ENCODE measurements around the gene PRELP. TPM values are rescaled to one million over a fixed set of nuclear protein-coding genes. Genes with fewer than 3 reads are reported as not detected.

The PRELP gene
- total and polyA plus RNA-seq, 10 donors: 4.9 to 50.3 (median 29.2) TPM

DNA sequence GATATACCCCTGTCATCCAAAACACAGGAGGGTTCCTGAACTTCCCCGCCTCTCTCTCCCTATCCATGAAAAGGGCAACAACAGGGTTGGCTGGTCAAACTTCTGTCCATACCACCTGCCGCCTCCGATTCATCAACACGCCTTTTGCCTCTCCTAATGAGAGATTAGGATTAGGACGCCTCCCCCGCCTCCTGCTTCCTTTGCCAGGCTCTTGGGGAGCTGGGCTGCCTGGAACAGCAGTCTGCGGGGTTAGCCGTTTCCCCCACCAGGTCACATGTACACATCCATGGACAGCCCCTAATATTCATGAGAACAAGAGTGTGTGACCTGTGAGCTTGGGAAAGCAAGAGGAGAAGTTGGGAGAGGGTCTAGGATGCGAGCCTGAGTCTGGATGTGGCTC lies 16.1 kb downstream of the PRELP start:
- DNase-seq: no peak
- Histone ChIP-seq H3K4me1 (peaks cover 8 to 35% (median 14%) of the 10 kb centered on the region in 6 donors), H3K9me3 (no peaks in the 10 kb centered on the region), H3K27me3 (replicated peaks in 1 of 7) (peaks cover 0 to 45% (median 0%) of the 10 kb centered on the region in 7 donors), H3K36me3 (peaks cover 0 to 2% (median 0%) of the 10 kb centered on the region in 6 donors), H3K27ac (no peak overlapping the region), H3K4me3 (no peak overlapping the region)
- TF ChIP-seq, protein P1, sequence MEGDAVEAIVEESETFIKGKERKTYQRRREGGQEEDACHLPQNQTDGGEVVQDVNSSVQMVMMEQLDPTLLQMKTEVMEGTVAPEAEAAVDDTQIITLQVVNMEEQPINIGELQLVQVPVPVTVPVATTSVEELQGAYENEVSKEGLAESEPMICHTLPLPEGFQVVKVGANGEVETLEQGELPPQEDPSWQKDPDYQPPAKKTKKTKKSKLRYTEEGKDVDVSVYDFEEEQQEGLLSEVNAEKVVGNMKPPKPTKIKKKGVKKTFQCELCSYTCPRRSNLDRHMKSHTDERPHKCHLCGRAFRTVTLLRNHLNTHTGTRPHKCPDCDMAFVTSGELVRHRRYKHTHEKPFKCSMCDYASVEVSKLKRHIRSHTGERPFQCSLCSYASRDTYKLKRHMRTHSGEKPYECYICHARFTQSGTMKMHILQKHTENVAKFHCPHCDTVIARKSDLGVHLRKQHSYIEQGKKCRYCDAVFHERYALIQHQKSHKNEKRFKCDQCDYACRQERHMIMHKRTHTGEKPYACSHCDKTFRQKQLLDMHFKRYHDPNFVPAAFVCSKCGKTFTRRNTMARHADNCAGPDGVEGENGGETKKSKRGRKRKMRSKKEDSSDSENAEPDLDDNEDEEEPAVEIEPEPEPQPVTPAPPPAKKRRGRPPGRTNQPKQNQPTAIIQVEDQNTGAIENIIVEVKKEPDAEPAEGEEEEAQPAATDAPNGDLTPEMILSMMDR (IDR thresholded peaks at IDR 0.05 in 8 of 11, conservative IDR thresholded peaks at IDR 0.05 in 3 of 11): no peak
- TF ChIP-seq POLR2A (IDR thresholded peaks at IDR 0.05) (no peak), POLR2AphosphoS5 (IDR thresholded peaks at IDR 0.05) (peak in 1 of 3 donors; percentile 39)
- intact Hi-C loops (cut with DNase I; ENCODE audit: low total_unique reads): no loop called here
- 73 to 83% (median 80%) methylated on average over 9 of the region's 9 CpGs for WGBS, 5 donors

DNA sequence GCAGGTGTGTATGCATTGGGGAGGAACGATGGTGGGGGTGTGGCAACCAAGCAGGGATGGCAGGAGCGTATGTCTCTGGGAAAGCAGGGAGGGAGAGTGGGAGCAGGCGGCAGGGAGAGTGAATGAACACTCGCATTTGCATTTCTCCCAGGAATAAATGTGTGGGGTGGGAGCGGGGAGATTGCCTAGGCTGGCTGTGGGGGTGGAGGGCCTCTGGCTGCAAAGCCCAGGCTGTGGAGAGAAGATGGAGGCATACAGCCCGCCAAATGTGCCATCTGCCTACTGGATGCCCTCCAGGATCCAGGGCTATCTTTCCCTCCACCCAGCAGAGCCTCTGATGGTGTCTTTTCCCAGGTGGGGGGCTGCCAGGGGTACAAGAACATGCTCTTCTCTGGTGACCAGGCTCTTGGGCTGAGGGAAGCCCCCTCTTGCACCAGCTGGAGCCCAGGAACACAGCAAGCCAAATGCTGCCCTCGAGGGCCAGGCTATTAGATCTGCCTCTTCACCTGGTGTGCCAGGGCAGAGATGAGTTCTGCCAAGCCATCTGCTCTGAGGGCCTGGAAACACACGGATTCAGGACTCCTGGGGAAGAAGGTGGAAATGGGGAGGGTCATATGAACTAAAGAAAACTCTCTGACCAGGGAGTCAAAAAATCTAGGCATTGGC lies 16.6 kb downstream of the PRELP start:
- peaks cover 8 to 30% (median 13%) of the 10 kb centered on the region in 6 donors for H3K4me1 ChIP-seq
- intact Hi-C loops (cut with DNase I; ENCODE audit: low total_unique reads): no loop called here
- H3K27me3 ChIP-seq (replicated peaks in 1 of 7): peaks cover 0 to 50% (median 0%) of the 10 kb centered on the region in 7 donors
- 61 to 76% (median 69%) methylated on average over 7 to 8 of the region's 8 CpGs for WGBS, 5 donors
- no peaks in the 10 kb centered on the region for H3K36me3 ChIP-seq
- no peak for DNase-seq
- TF ChIP-seq, protein P1 (IDR thresholded peaks at IDR 0.05 in 8 of 11, conservative IDR thresholded peaks at IDR 0.05 in 3 of 11): no peak
- TF ChIP-seq POLR2A (IDR thresholded peaks at IDR 0.05) (no peak), POLR2AphosphoS5 (IDR thresholded peaks at IDR 0.05) (no peak)
- no peak overlapping the region for H3K4me3 ChIP-seq
- H3K27ac ChIP-seq: no peak overlapping the region
- H3K9me3 ChIP-seq: no peaks in the 10 kb centered on the region

DNA sequence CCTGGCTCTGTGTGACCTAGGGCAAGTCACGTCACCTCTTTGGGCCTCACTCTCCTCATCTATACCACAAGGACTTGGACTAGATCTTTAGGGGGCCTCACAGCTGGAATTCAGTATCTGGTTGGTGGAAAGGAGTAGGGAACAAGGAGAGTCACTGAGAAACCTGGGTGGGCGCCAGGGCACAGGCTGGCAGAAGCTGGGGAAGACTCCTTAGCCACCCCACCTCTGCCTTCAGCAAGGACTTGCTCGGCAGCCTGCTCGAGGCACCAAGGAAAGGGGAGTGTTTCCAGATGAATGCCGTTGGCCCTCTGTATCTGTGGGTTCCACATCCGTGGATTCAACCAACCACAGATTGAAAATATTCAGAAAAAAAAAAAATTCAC lies 17.1 kb downstream of the PRELP start:
- Histone ChIP-seq H3K4me1 (peaks cover 3 to 25% (median 8%) of the 10 kb centered on the region in 6 donors), H3K27me3 (replicated peaks in 1 of 7) (peaks cover 0 to 54% (median 0%) of the 10 kb centered on the region in 7 donors), H3K9me3 (no peaks in the 10 kb centered on the region), H3K36me3 (no peaks in the 10 kb centered on the region), H3K4me3 (no peak overlapping the region), H3K27ac (no peak overlapping the region)
- DNase-seq: no peak
- intact Hi-C loops (cut with DNase I; ENCODE audit: low total_unique reads): no loop called here
- 75 to 94% (median 85%) methylated on average over 6 of the region's 6 CpGs for WGBS, 5 donors
- TF ChIP-seq, protein P1 (IDR thresholded peaks at IDR 0.05 in 8 of 11, conservative IDR thresholded peaks at IDR 0.05 in 3 of 11): no peak
- TF ChIP-seq POLR2A (IDR thresholded peaks at IDR 0.05) (no peak), POLR2AphosphoS5 (IDR thresholded peaks at IDR 0.05) (no peak)

DNA sequence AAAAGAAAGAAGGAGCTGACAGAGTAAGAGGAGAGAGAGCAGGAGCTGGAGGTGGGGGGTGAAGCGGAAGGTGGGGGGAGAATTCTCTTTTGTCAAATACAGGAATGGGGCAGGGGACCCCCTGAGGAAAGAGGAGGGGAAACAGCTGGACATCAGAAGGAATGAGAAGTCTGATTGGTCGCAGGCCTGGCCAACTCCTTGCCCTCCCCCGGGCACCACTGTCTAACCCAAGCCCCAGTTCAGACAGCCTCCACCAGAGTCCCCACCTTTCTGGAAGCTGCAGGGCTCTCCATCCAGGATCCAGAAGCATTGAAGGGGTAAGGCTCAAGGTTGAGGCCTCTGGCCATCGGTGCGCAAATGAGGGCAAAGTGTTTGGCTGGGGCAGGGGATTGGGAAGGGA lies 18.3 kb downstream of the PRELP start, which contains the start of gene OPTC:
Gene OPTC, plus strand, starts transcription at position 253 of the 400 bp plus-strand sequence. CDS start 1,853 bp downstream, outside the sequence.
- TF ChIP-seq, protein P1 (IDR thresholded peaks at IDR 0.05 in 8 of 11, conservative IDR thresholded peaks at IDR 0.05 in 3 of 11): no peak
- TF ChIP-seq POLR2A (IDR thresholded peaks at IDR 0.05) (no peak), POLR2AphosphoS5 (IDR thresholded peaks at IDR 0.05) (no peak)
- Histone ChIP-seq H3K9me3 (no peaks in the 10 kb centered on the region), H3K27ac (no peak within 1 kb of the TSS), H3K27me3 (replicated peaks in 1 of 7) (peaks cover 0 to 54% (median 0%) of the 10 kb centered on the region in 7 donors), H3K4me3 (no peak within 1 kb of the TSS), H3K36me3 (no peaks in the 10 kb centered on the region), H3K4me1 (peaks cover 0 to 13% (median under 1%) of the 10 kb centered on the region in 6 donors)
- intact Hi-C loops (cut with DNase I; ENCODE audit: low total_unique reads): no loop called here
- DNase-seq: no peak
- WGBS, 5 donors: 79 to 93% (median 90%) methylated on average over 5 of the region's 5 CpGs

Data from spleen (tissue), 11 donors.